Endodermal cell (in vitro differentiated cells): ENCODE measurements around the gene SLC9B2. TPM values are rescaled to one million over a fixed set of nuclear protein-coding genes. Genes with fewer than 3 reads are reported as not detected.

ENCODE experiments used
- DNase-seq: peaks from one replicate; pipeline ENCODE4 v3.0.0-alpha.2; 2017
- H3K27ac ChIP-seq: 2 replicates; pipeline ENCODE4 v1.5.1; 2013; ENCODE audit warnings: mild to moderate bottlenecking, low read depth, low read length, moderate library complexity
- H3K27me3 ChIP-seq: 2 replicates; pipeline ENCODE4 v1.6.1; 2013; ENCODE audit warnings: mild to moderate bottlenecking, low read length, moderate library complexity; ENCODE audit not compliant: insufficient read depth, control insufficient read depth, poor library complexity, severe bottlenecking
- H3K36me3 ChIP-seq: 2 replicates; pipeline ENCODE4 v1.7.0; 2013; ENCODE audit warnings: mild to moderate bottlenecking, low read length, moderate library complexity; ENCODE audit not compliant: control insufficient read depth, insufficient read depth
- H3K4me1 ChIP-seq: one replicate; pipeline ENCODE4 v1.7.0; 2013; ENCODE audit warnings: low read length; ENCODE audit not compliant: control insufficient read depth, insufficient read depth
- H3K4me3 ChIP-seq: 2 replicates; pipeline ENCODE4 v1.5.1; 2013; ENCODE audit warnings: mild to moderate bottlenecking, low read length, moderate library complexity
- H3K9ac ChIP-seq: 2 replicates; pipeline ENCODE4 v1.6.1; 2013; ENCODE audit warnings: mild to moderate bottlenecking, low read length, moderate library complexity; ENCODE audit not compliant: poor library complexity, severe bottlenecking; ENCODE audit errors: extremely low read depth
- H3K9me3 ChIP-seq: 2 replicates; pipeline ENCODE4 v1.6.1; 2013; ENCODE audit warnings: mild to moderate bottlenecking, low read length, moderate library complexity; ENCODE audit not compliant: control insufficient read depth
- H3K27ac Mint-ChIP-seq: 2 replicates; pipeline ENCODE4 v1.8.0; 2020; ENCODE audit warnings: mixed read lengths
- H3K27me3 Mint-ChIP-seq: 2 replicates; pipeline ENCODE4 v1.8.0; 2021; ENCODE audit warnings: mild to moderate bottlenecking, mixed read lengths; ENCODE audit not compliant: insufficient read depth
- H3K36me3 Mint-ChIP-seq: 2 replicates; pipeline ENCODE4 v1.8.0; 2020; ENCODE audit warnings: low read depth, mixed read lengths
- H3K4me1 Mint-ChIP-seq: 2 replicates; pipeline ENCODE4 v1.8.0; 2020; ENCODE audit warnings: mixed read lengths
- H3K4me3 Mint-ChIP-seq: 2 replicates; pipeline ENCODE4 v1.8.0; 2020; ENCODE audit warnings: mild to moderate bottlenecking, moderate library complexity, mixed read lengths
- H3K9me3 Mint-ChIP-seq: 2 replicates; pipeline ENCODE4 v1.8.0; 2020; ENCODE audit warnings: mild to moderate bottlenecking, mixed read lengths
- CTCF ChIP-seq: fragments of 200-600 bp; sonication (generic); conservative IDR thresholded peaks from 2 replicates; pipeline ENCODE4 v1.5.0; 2021; ENCODE audit warnings: antibody characterized with exemption, mild to moderate bottlenecking
- WGBS, 2 experiments: methylation state at CpG; one replicate each; pipeline versions ENCODE4 v1.1.5 to v1.1.7; 2013; ENCODE audit warnings: missing lambda C conversion rate in 2 of 2, mixed read lengths in 1 of 2; ENCODE audit not compliant: insufficient coverage in 1 of 2, insufficient read length in 1 of 2; 5-methylcytosine and 5-hydroxymethylcytosine counted together
- total RNA-seq, 2 donors: library from RNA; stranded (reverse); fragmentation: NEBNext Ultra II Directional in 1 of 2; extraction: Animal tissue kit (Norgen Biotek cat#: 25700) in 1 of 2; gene quantifications; 2 replicates in 1 of 2; 3 replicates in 1 of 2; pipeline ENCODE4 v1.2.1, GENCODE V29; 2021

Gene SLC9B2
- total RNA-seq, 2 donors from 2014 or later, result 8.2 to 11.3 TPM

GRCh38 chr4:102988429-102989020 is 88.0 kb downstream of the SLC9B2 start:
- Histone ChIP-seq H3K27me3 (no peaks in the 10 kb centered on the region), H3K9ac (no peak overlapping the region), H3K4me1 (no peaks in the 10 kb centered on the region), H3K9me3 (no peaks in the 10 kb centered on the region), H3K36me3 (no peaks in the 10 kb centered on the region), H3K4me3 (no peak overlapping the region), H3K27ac (no peak overlapping the region)
- Mint-ChIP-seq H3K4me3 (no peak overlapping the region), H3K36me3 (no peaks in the 10 kb centered on the region), H3K9me3 (peaks cover 9% of the 10 kb centered on the region), H3K27ac (no peak overlapping the region), H3K27me3 (no peaks in the 10 kb centered on the region), H3K4me1 (no peaks in the 10 kb centered on the region)
- 95 to 100% methylated on average over 1 of the region's 1 CpG for WGBS, 2 experiments
- TF ChIP-seq CTCF, result no peak
- no peak for DNase-seq

GRCh38 chr4:102981005-102981404 is 95.6 kb downstream of the SLC9B2 start:
- H3K9me3 ChIP-seq, result no peaks in the 10 kb centered on the region
- H3K27ac ChIP-seq, result no peak overlapping the region
- no peaks in the 10 kb centered on the region for H3K27me3 ChIP-seq
- H3K4me3 Mint-ChIP-seq, result no peak overlapping the region
- peaks cover 3% of the 10 kb centered on the region for H3K9me3 Mint-ChIP-seq
- no peaks in the 10 kb centered on the region for H3K27me3 Mint-ChIP-seq
- no peak for DNase-seq
- no peaks in the 10 kb centered on the region for H3K4me1 Mint-ChIP-seq
- no peak overlapping the region for H3K27ac Mint-ChIP-seq
- no peaks in the 10 kb centered on the region for H3K36me3 Mint-ChIP-seq
- no peak overlapping the region for H3K9ac ChIP-seq
- H3K36me3 ChIP-seq, result no peaks in the 10 kb centered on the region
- H3K4me3 ChIP-seq, result no peak overlapping the region
- WGBS, 2 experiments, result 93% methylated on average over 2 of the region's 2 CpGs; no CpG with 5 or more reads in 1 of the 2 experiments
- no peaks in the 10 kb centered on the region for H3K4me1 ChIP-seq
- no peak for TF ChIP-seq CTCF

Other genes with a start within 250 kb of the SLC9B2 start
- gene UBE2D3, start 249.2 kb downstream of the SLC9B2 start, total RNA-seq, result 100 to 1,000 TPM; 283 to 310 TPM
- gene CISD2, start 207.8 kb downstream of the SLC9B2 start, total RNA-seq, result 10 to 100 TPM; 36.9 to 38.5 TPM
- 1 to 10 TPM; 1.4 TPM for gene SLC9B1, start 57.1 kb downstream of the SLC9B2 start, total RNA-seq
- 10 to 100 TPM; 36.1 to 46.4 TPM for gene BDH2, start 23.1 kb upstream of the SLC9B2 start, total RNA-seq
- gene CENPE, start 121.6 kb upstream of the SLC9B2 start, total RNA-seq, result 10 to 100 TPM; 32.4 to 39.6 TPM